Neural cell (in vitro differentiated cells): Measurements from ENCODE around the gene EXOC4. TPM values are rescaled to one million over a fixed set of nuclear protein-coding genes. Genes with fewer than 3 reads are reported as not detected.

Experiments
- H2AFZ ChIP-seq: fragments of 200-600, 300-800 bp; sonication (generic), shearing (Covaris generic); 2 replicates; pipeline ENCODE4 v1.6.0; 2014; ENCODE audit warnings: low read depth, mild to moderate bottlenecking, antibody characterized with exemption, low read length, moderate library complexity
- H3F3A ChIP-seq: fragments of 200-600 bp; shearing (Covaris generic); 2 replicates; pipeline ENCODE4 v1.6.1; 2016; ENCODE audit warnings: mild to moderate bottlenecking, moderate library complexity, mixed read lengths, antibody characterized with exemption, low read length; ENCODE audit not compliant: insufficient read depth, poor library complexity, severe bottlenecking
- H3K27ac ChIP-seq: fragments of 200-600, 300-800 bp; sonication (generic), shearing (Covaris generic); 2 replicates; pipeline ENCODE4 v1.5.1; 2014; ENCODE audit warnings: mild to moderate bottlenecking, low read length, moderate library complexity
- H3K27me3 ChIP-seq: fragments of 300-800, 200-600 bp; sonication (generic), shearing (Covaris generic); 2 replicates; pipeline ENCODE4 v1.6.0; 2014; ENCODE audit warnings: mild to moderate bottlenecking, low read depth, low read length, moderate library complexity; ENCODE audit not compliant: insufficient read depth
- H3K36me3 ChIP-seq: fragments of 300-800, 200-600 bp; sonication (generic), shearing (Covaris generic); 2 replicates; pipeline ENCODE4 v1.5.1; 2014; ENCODE audit warnings: mild to moderate bottlenecking, antibody characterized with exemption, low read length, moderate library complexity; ENCODE audit not compliant: insufficient read depth
- H3K4me2 ChIP-seq: fragments of 300-800, 200-600 bp; sonication (generic), shearing (Covaris generic); 2 replicates; pipeline ENCODE4 v1.6.0; 2014; ENCODE audit warnings: mild to moderate bottlenecking, low read length
- H3K4me3 ChIP-seq: fragments of 300-800, 200-600 bp; sonication (generic), shearing (Covaris generic); 2 replicates; pipeline ENCODE4 v1.5.1; 2014; ENCODE audit warnings: mild to moderate bottlenecking, low read length, moderate library complexity
- H3K79me2 ChIP-seq: fragments of 200-600 bp; shearing (Covaris generic); replicated peaks from 2 replicates; pipeline ENCODE4 v1.6.0; 2014; ENCODE audit warnings: mild to moderate bottlenecking, low read length, moderate library complexity; ENCODE audit not compliant: insufficient read depth
- H3K9ac ChIP-seq: fragments of 300-800, 200-600 bp; sonication (generic), shearing (Covaris generic); 2 replicates; pipeline ENCODE4 v1.6.1; 2016; ENCODE audit warnings: mild to moderate bottlenecking, low read length, mixed read lengths
- H3K9me2 ChIP-seq: fragments of 200-600 bp; shearing (Covaris generic); 2 replicates; pipeline ENCODE4 v1.6.1; 2016; ENCODE audit warnings: mild to moderate bottlenecking, low read length, mixed read lengths; ENCODE audit not compliant: insufficient read depth
- H3K9me3 ChIP-seq: fragments of 200-600, 300-800 bp; sonication (generic), shearing (Covaris generic); 2 replicates; pipeline ENCODE4 v1.6.1; 2016; ENCODE audit warnings: mild to moderate bottlenecking, mixed run types, low read length, moderate library complexity, mixed read lengths
- H4K20me1 ChIP-seq: fragments of 200-600 bp; shearing (Covaris generic); 2 replicates; pipeline ENCODE4 v1.6.1; 2016; ENCODE audit warnings: mild to moderate bottlenecking, mixed run types; ENCODE audit not compliant: insufficient read depth
- EP300 ChIP-seq: fragments of 450-650 bp; conservative IDR thresholded peaks from 2 replicates; pipeline ENCODE4 v1.6.1; 2014; ENCODE audit warnings: antibody characterized with exemption, mild to moderate bottlenecking, moderate library complexity; ENCODE audit not compliant: poor library complexity, severe bottlenecking
- EZH2 ChIP-seq: fragments of 200-600, 300-800 bp; shearing (Covaris generic), sonication (generic); IDR thresholded peaks from 2 replicates; pipeline ENCODE4 v1.6.1; 2014; ENCODE audit warnings: antibody characterized with exemption, low read length, borderline replicate concordance, mild to moderate bottlenecking; ENCODE audit not compliant: insufficient read depth, poor library complexity, severe bottlenecking
- MXI1 ChIP-seq: fragments of 450-650 bp; conservative IDR thresholded peaks from 2 replicates; pipeline ENCODE4 v1.6.1; 2014; ENCODE audit warnings: antibody characterized with exemption, mild to moderate bottlenecking; ENCODE audit not compliant: poor library complexity, severe bottlenecking
- POLR2AphosphoS5 ChIP-seq: IDR thresholded peaks from 2 replicates; pipeline ENCODE4 v1.6.1; 2012
- RAD21 ChIP-seq: fragments of 450-650 bp; conservative IDR thresholded peaks from 2 replicates; pipeline ENCODE4 v1.6.1; 2014; ENCODE audit warnings: antibody characterized with exemption, mild to moderate bottlenecking, moderate library complexity
- SMC3 ChIP-seq: fragments of 450-650 bp; conservative IDR thresholded peaks from 2 replicates; pipeline ENCODE4 v1.6.1; 2014; ENCODE audit warnings: antibody characterized with exemption, mild to moderate bottlenecking, moderate library complexity; ENCODE audit not compliant: poor library complexity
- TAF1 ChIP-seq: IDR thresholded peaks from 2 replicates; pipeline ENCODE4 v1.6.1; 2012; ENCODE audit warnings: low read depth
- polyA plus RNA-seq: library from polyadenylated mRNA; depleted of rRNA; stranded (reverse); fragments of >200 nt; gene quantifications from 2 replicates; pipeline ENCODE4 v1.2.3, GENCODE V29; 2014
- TF ChIP-seq, protein P1 (sequence below): IDR thresholded peaks from 2 replicates; pipeline ENCODE4 v1.6.1; 2012; ENCODE audit warnings: borderline replicate concordance
- TF ChIP-seq, protein P2 (sequence below): fragments of 450-650 bp; IDR thresholded peaks from 2 replicates; pipeline ENCODE4 v1.5.1; 2014; ENCODE audit warnings: antibody characterized with exemption, mild to moderate bottlenecking, moderate library complexity; ENCODE audit not compliant: poor library complexity, severe bottlenecking

The EXOC4 gene
- polyA plus RNA-seq, 1 donor from 2014 or later: 36.5 TPM

- TF ChIP-seq, protein P1, sequence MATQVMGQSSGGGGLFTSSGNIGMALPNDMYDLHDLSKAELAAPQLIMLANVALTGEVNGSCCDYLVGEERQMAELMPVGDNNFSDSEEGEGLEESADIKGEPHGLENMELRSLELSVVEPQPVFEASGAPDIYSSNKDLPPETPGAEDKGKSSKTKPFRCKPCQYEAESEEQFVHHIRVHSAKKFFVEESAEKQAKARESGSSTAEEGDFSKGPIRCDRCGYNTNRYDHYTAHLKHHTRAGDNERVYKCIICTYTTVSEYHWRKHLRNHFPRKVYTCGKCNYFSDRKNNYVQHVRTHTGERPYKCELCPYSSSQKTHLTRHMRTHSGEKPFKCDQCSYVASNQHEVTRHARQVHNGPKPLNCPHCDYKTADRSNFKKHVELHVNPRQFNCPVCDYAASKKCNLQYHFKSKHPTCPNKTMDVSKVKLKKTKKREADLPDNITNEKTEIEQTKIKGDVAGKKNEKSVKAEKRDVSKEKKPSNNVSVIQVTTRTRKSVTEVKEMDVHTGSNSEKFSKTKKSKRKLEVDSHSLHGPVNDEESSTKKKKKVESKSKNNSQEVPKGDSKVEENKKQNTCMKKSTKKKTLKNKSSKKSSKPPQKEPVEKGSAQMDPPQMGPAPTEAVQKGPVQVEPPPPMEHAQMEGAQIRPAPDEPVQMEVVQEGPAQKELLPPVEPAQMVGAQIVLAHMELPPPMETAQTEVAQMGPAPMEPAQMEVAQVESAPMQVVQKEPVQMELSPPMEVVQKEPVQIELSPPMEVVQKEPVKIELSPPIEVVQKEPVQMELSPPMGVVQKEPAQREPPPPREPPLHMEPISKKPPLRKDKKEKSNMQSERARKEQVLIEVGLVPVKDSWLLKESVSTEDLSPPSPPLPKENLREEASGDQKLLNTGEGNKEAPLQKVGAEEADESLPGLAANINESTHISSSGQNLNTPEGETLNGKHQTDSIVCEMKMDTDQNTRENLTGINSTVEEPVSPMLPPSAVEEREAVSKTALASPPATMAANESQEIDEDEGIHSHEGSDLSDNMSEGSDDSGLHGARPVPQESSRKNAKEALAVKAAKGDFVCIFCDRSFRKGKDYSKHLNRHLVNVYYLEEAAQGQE: no peak
- no peak for TF ChIP-seq MXI1
- no peak for TF ChIP-seq EP300
- TF ChIP-seq POLR2AphosphoS5: no peak
Measured at GRCh38 chr7:133851411-133851810, 598.5 kb downstream of the EXOC4 start (continued).

GRCh38 chr7:133853706-133854276 lies 600.9 kb downstream of the EXOC4 start:
- Histone ChIP-seq H3K4me2 (no peak overlapping the region), H3K9me3 (no peaks in the 10 kb centered on the region), H3F3A (no peaks in the 10 kb centered on the region), H4K20me1 (no peaks in the 10 kb centered on the region), H3K9me2 (no peaks in the 10 kb centered on the region), H3K79me2 (no peaks in the 10 kb centered on the region), H3K9ac (no peak overlapping the region), H3K36me3 (no peaks in the 10 kb centered on the region), H3K27ac (no peak overlapping the region), H3K27me3 (no peaks in the 10 kb centered on the region), H3K4me3 (no peak overlapping the region), H2AFZ (no peak overlapping the region)
- TF ChIP-seq, protein P2, sequence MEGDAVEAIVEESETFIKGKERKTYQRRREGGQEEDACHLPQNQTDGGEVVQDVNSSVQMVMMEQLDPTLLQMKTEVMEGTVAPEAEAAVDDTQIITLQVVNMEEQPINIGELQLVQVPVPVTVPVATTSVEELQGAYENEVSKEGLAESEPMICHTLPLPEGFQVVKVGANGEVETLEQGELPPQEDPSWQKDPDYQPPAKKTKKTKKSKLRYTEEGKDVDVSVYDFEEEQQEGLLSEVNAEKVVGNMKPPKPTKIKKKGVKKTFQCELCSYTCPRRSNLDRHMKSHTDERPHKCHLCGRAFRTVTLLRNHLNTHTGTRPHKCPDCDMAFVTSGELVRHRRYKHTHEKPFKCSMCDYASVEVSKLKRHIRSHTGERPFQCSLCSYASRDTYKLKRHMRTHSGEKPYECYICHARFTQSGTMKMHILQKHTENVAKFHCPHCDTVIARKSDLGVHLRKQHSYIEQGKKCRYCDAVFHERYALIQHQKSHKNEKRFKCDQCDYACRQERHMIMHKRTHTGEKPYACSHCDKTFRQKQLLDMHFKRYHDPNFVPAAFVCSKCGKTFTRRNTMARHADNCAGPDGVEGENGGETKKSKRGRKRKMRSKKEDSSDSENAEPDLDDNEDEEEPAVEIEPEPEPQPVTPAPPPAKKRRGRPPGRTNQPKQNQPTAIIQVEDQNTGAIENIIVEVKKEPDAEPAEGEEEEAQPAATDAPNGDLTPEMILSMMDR: no peak
- TF ChIP-seq RAD21: no peak
- no peak for TF ChIP-seq EP300
- no peak for TF ChIP-seq SMC3
- no peak for TF ChIP-seq MXI1
- TF ChIP-seq EZH2: no peak
- TF ChIP-seq TAF1: no peak
- TF ChIP-seq, protein P1: no peak
- no peak for TF ChIP-seq POLR2AphosphoS5
